ENCODE measurements around the gene ELAVL4.

ELAVL4 gene

GRCh38 chr1:50108497-50109059 is at the start of gene ELAVL4:
Gene ELAVL4 (plus strand): TSS chr1:50108920. CDS start chr1:50109190, 270 bp downstream.
- H4K20me1 ChIP-seq (ENCODE audit: insufficient read depth, low read length, poor library complexity, severe bottlenecking), result no peaks in the 10 kb centered on the region
- H3F3A ChIP-seq (ENCODE audit: low read depth), result no peaks in the 10 kb centered on the region
- no peaks in the 10 kb centered on the region for H3K36me3 ChIP-seq (ENCODE audit: insufficient read depth, low read length)
- TF ChIP-seq CTCF (conservative IDR thresholded peaks at IDR 0.05; ENCODE audit: low read length) (no peak), EZH2phosphoT487 (IDR thresholded peaks at IDR 0.05; ENCODE audit: borderline replicate concordance) (no peak)
- H3K4me3 ChIP-seq (ENCODE audit: low read length, poor library complexity, severe bottlenecking), result peak within 1 kb of the TSS; percentile 63
- H3K9ac ChIP-seq (ENCODE audit: low read depth, low read length, poor library complexity, severe bottlenecking), result no peak within 1 kb of the TSS
- peak within 1 kb of the TSS; percentile 52 for H2AFZ ChIP-seq (ENCODE audit: low read length)
- peaks cover 6% of the 10 kb centered on the region for H3K4me1 ChIP-seq (ENCODE audit: insufficient read depth, low read length, poor library complexity, severe bottlenecking)
- H3K9me3 ChIP-seq (ENCODE audit: insufficient read depth, low read depth, low read length), result no peaks in the 10 kb centered on the region
- H3K27me3 ChIP-seq (ENCODE audit: insufficient read depth, low read length, poor library complexity, severe bottlenecking), result no peaks in the 10 kb centered on the region
- no peaks in the 10 kb centered on the region for H3K9me2 ChIP-seq (replicated peaks; ENCODE audit: low read depth, low read length)
- H3K4me2 ChIP-seq (ENCODE audit: low read depth, low read length, poor library complexity, severe bottlenecking), result peak within 1 kb of the TSS; percentile 74
- no peaks in the 10 kb centered on the region for H3K79me2 ChIP-seq (ENCODE audit: insufficient read depth, low read length)

GRCh38 chr1:50060279-50060678 is 48.4 kb upstream of the ELAVL4 start:
- H3K36me3 ChIP-seq (ENCODE audit: insufficient read depth, low read length), result no peaks in the 10 kb centered on the region
- H3K9me3 ChIP-seq (ENCODE audit: insufficient read depth, low read depth, low read length), result no peaks in the 10 kb centered on the region
- no peak overlapping the region for H3K4me2 ChIP-seq (ENCODE audit: low read depth, low read length, poor library complexity, severe bottlenecking)
- no peak overlapping the region for H3K9ac ChIP-seq (ENCODE audit: low read depth, low read length, poor library complexity, severe bottlenecking)
- no peak for TF ChIP-seq CTCF (conservative IDR thresholded peaks at IDR 0.05; ENCODE audit: low read length)
- no peak for TF ChIP-seq EZH2phosphoT487 (IDR thresholded peaks at IDR 0.05; ENCODE audit: borderline replicate concordance)
- H3K4me1 ChIP-seq (ENCODE audit: insufficient read depth, low read length, poor library complexity, severe bottlenecking), result no peaks in the 10 kb centered on the region
- no peaks in the 10 kb centered on the region for H3F3A ChIP-seq (ENCODE audit: low read depth)
- H3K9me2 ChIP-seq (replicated peaks; ENCODE audit: low read depth, low read length), result 0 out of 2 replicates have a peak, but pooled peaks cover 4% of the 10 kb centered on the region
- H3K79me2 ChIP-seq (ENCODE audit: insufficient read depth, low read length), result no peaks in the 10 kb centered on the region
- no peaks in the 10 kb centered on the region for H4K20me1 ChIP-seq (ENCODE audit: insufficient read depth, low read length, poor library complexity, severe bottlenecking)
- no peak overlapping the region for H2AFZ ChIP-seq (ENCODE audit: low read length)
- H3K27me3 ChIP-seq (ENCODE audit: insufficient read depth, low read length, poor library complexity, severe bottlenecking), result no peaks in the 10 kb centered on the region
- no peak overlapping the region for H3K4me3 ChIP-seq (ENCODE audit: low read length, poor library complexity, severe bottlenecking)

- Histone ChIP-seq H3K9me3 (ENCODE audit: insufficient read depth, low read depth, low read length) (no peaks in the 10 kb centered on the region), H3F3A (ENCODE audit: low read depth) (no peaks in the 10 kb centered on the region), H3K27me3 (ENCODE audit: insufficient read depth, low read length, poor library complexity, severe bottlenecking) (no peaks in the 10 kb centered on the region), H3K36me3 (ENCODE audit: insufficient read depth, low read length) (no peaks in the 10 kb centered on the region), H3K9me2 (replicated peaks; ENCODE audit: low read depth, low read length) (no peaks in the 10 kb centered on the region), H4K20me1 (ENCODE audit: insufficient read depth, low read length, poor library complexity, severe bottlenecking) (no peaks in the 10 kb centered on the region), H3K79me2 (ENCODE audit: insufficient read depth, low read length) (no peaks in the 10 kb centered on the region), H3K9ac (ENCODE audit: low read depth, low read length, poor library complexity, severe bottlenecking) (no peak overlapping the region), H3K4me1 (ENCODE audit: insufficient read depth, low read length, poor library complexity, severe bottlenecking) (no peaks in the 10 kb centered on the region), H3K4me3 (ENCODE audit: low read length, poor library complexity, severe bottlenecking) (no peak overlapping the region), H3K4me2 (ENCODE audit: low read depth, low read length, poor library complexity, severe bottlenecking) (no peak overlapping the region), H2AFZ (ENCODE audit: low read length) (no peak overlapping the region)
- TF ChIP-seq CTCF (conservative IDR thresholded peaks at IDR 0.05; ENCODE audit: low read length) (no peak), EZH2phosphoT487 (IDR thresholded peaks at IDR 0.05; ENCODE audit: borderline replicate concordance) (no peak)
Measured at GRCh38 chr1:50066806-50067205, 41.9 kb upstream of the ELAVL4 start.
